ENCODE measurements around the gene MITF.

- TF ChIP-seq, protein P1, sequence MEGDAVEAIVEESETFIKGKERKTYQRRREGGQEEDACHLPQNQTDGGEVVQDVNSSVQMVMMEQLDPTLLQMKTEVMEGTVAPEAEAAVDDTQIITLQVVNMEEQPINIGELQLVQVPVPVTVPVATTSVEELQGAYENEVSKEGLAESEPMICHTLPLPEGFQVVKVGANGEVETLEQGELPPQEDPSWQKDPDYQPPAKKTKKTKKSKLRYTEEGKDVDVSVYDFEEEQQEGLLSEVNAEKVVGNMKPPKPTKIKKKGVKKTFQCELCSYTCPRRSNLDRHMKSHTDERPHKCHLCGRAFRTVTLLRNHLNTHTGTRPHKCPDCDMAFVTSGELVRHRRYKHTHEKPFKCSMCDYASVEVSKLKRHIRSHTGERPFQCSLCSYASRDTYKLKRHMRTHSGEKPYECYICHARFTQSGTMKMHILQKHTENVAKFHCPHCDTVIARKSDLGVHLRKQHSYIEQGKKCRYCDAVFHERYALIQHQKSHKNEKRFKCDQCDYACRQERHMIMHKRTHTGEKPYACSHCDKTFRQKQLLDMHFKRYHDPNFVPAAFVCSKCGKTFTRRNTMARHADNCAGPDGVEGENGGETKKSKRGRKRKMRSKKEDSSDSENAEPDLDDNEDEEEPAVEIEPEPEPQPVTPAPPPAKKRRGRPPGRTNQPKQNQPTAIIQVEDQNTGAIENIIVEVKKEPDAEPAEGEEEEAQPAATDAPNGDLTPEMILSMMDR (optimal IDR thresholded peaks at IDR 0.05 in 1 of 3, IDR thresholded peaks at IDR 0.05 in 1 of 3, conservative IDR thresholded peaks at IDR 0.05 in 1 of 3; ENCODE audit: extremely low read depth in 1 of 3, insufficient read depth in 2 of 3, low read length in 3 of 3): no peak
- TF ChIP-seq EZH2 (IDR thresholded peaks at IDR 0.05; ENCODE audit: low read length): no peak
Measured at GRCh38 chr3:69959581-69959980, 220.3 kb downstream of the MITF start.

Measured in keratinocyte (primary cell).